ENCODE results near the gene OGFRL1. TPM values are rescaled to one million over a fixed set of nuclear protein-coding genes. Genes with fewer than 3 reads are reported as not detected.

The OGFRL1 gene
- total RNA-seq, 1 experiment from 2014 or later, result 6.9 TPM

- H3K4me3 Mint-ChIP-seq (ENCODE audit: unreplicated experiment), result no peak overlapping the region
- no peaks in the 10 kb centered on the region for H3K36me3 Mint-ChIP-seq (ENCODE audit: insufficient read depth, unreplicated experiment)
- H3K27me3 Mint-ChIP-seq (ENCODE audit: insufficient read depth, unreplicated experiment), result peaks cover 8% of the 10 kb centered on the region
- DNase-seq, result no peak
- no TSS peak for BruUV-seq (replicated peaks)
- H3K4me1 Mint-ChIP-seq (ENCODE audit: low read depth, unreplicated experiment), result no peaks in the 10 kb centered on the region
- Histone ChIP-seq H3K27me3 (replicated peaks; ENCODE audit: control insufficient read depth, insufficient read depth, low read length) (no peaks in the 10 kb centered on the region), H3K4me3 (ENCODE audit: low read depth, low read length) (no peak overlapping the region), H3K4me1 (no peaks in the 10 kb centered on the region), H3K36me3 (ENCODE audit: control insufficient read depth, insufficient read depth, low read length) (no peaks in the 10 kb centered on the region), H3K9me3 (no peaks in the 10 kb centered on the region)
- no peak for TF ChIP-seq CTCF (IDR thresholded peaks at IDR 0.05; ENCODE audit: insufficient read depth in 1 of 2, low read depth in 1 of 2, low read length in 1 of 2, severe bottlenecking in 1 of 2, unreplicated experiment in 1 of 2)
- intact Hi-C loops (cut with micrococcal nuclease; ENCODE audit: unreplicated experiment), result no loop called here
- H3K9me3 Mint-ChIP-seq (ENCODE audit: unreplicated experiment), result no peaks in the 10 kb centered on the region
- ChIA-PET CTCF (no interaction called here), POLR2A (no interaction called here)
- no peak overlapping the region for H3K27ac Mint-ChIP-seq (ENCODE audit: unreplicated experiment)
Measured at GRCh38 chr6:71321314-71321713, 32.7 kb downstream of the OGFRL1 start.

- CTCF ChIA-PET, result no interaction called here
- no peaks in the 10 kb centered on the region for H3K9me3 ChIP-seq
- Mint-ChIP-seq H3K36me3 (ENCODE audit: insufficient read depth, unreplicated experiment) (no peaks in the 10 kb centered on the region), H3K27me3 (ENCODE audit: insufficient read depth, unreplicated experiment) (peaks cover 10% of the 10 kb centered on the region), H3K9me3 (ENCODE audit: unreplicated experiment) (no peaks in the 10 kb centered on the region), H3K4me1 (ENCODE audit: low read depth, unreplicated experiment) (no peaks in the 10 kb centered on the region), H3K4me3 (ENCODE audit: unreplicated experiment) (no peak overlapping the region), H3K27ac (ENCODE audit: unreplicated experiment) (no peak overlapping the region)
- TF ChIP-seq CTCF (IDR thresholded peaks at IDR 0.05; ENCODE audit: insufficient read depth in 1 of 2, low read depth in 1 of 2, low read length in 1 of 2, severe bottlenecking in 1 of 2, unreplicated experiment in 1 of 2), result no peak
- H3K4me1 ChIP-seq, result no peaks in the 10 kb centered on the region
- no peaks in the 10 kb centered on the region for H3K36me3 ChIP-seq (ENCODE audit: control insufficient read depth, insufficient read depth, low read length)
- no TSS peak for BruUV-seq (replicated peaks)
- no peaks in the 10 kb centered on the region for H3K27me3 ChIP-seq (replicated peaks; ENCODE audit: control insufficient read depth, insufficient read depth, low read length)
- no peak for DNase-seq
- H3K4me3 ChIP-seq (ENCODE audit: low read depth, low read length), result no peak overlapping the region
- intact Hi-C loops (cut with micrococcal nuclease; ENCODE audit: unreplicated experiment), result no loop called here
- POLR2A ChIA-PET, result no interaction called here
Measured at GRCh38 chr6:71324194-71324785, 35.7 kb downstream of the OGFRL1 start.

GRCh38 chr6:71326611-71327010 lies 38.0 kb downstream of the OGFRL1 start:
- Histone ChIP-seq H3K27me3 (replicated peaks; ENCODE audit: control insufficient read depth, insufficient read depth, low read length) (no peaks in the 10 kb centered on the region), H3K4me3 (ENCODE audit: low read depth, low read length) (no peak overlapping the region), H3K36me3 (ENCODE audit: control insufficient read depth, insufficient read depth, low read length) (no peaks in the 10 kb centered on the region), H3K9me3 (no peaks in the 10 kb centered on the region), H3K4me1 (no peaks in the 10 kb centered on the region)
- Mint-ChIP-seq H3K9me3 (ENCODE audit: unreplicated experiment) (no peaks in the 10 kb centered on the region), H3K27me3 (ENCODE audit: insufficient read depth, unreplicated experiment) (peaks cover 8% of the 10 kb centered on the region), H3K4me1 (ENCODE audit: low read depth, unreplicated experiment) (no peaks in the 10 kb centered on the region), H3K27ac (ENCODE audit: unreplicated experiment) (no peak overlapping the region), H3K36me3 (ENCODE audit: insufficient read depth, unreplicated experiment) (no peaks in the 10 kb centered on the region), H3K4me3 (ENCODE audit: unreplicated experiment) (no peak overlapping the region)
- no TSS peak for BruUV-seq (replicated peaks)
- ChIA-PET POLR2A (no interaction called here), CTCF (no interaction called here)
- DNase-seq, result no peak
- intact Hi-C loops (cut with micrococcal nuclease; ENCODE audit: unreplicated experiment), result no loop called here
- no peak for TF ChIP-seq CTCF (IDR thresholded peaks at IDR 0.05; ENCODE audit: insufficient read depth in 1 of 2, low read depth in 1 of 2, low read length in 1 of 2, severe bottlenecking in 1 of 2, unreplicated experiment in 1 of 2)

Data from Caco-2 (cell line).